Stimulated activated naive CD8-positive, alpha-beta T cell treated with anti-CD3 and anti-CD28 coated beads, Interleukin-15, Interleukin-2, amounts not matched to agents 100 U/mL and 50 U/mL, for 24 hours (primary cell): Measurements from ENCODE around the gene OR5L1.

Source experiments
- ATAC-seq: fragments of 150-1000 bp; cut with Tn5 transposase; one replicate; pipeline ENCODE4 v1.10.0; 2021
- DNase-seq: peaks from one replicate; pipeline ENCODE4 v3.0.0; 2021

OR5L1 gene

GRCh38 chr11:55811067-55811466 is at the start of gene OR5L1:
Gene OR5L1, plus strand, starts transcription at chr11:55811367. Its CDS starts 100 bp downstream, at chr11:55811467.
- no peak for DNase-seq
- no peak for ATAC-seq

- DNase-seq (no peak), ATAC-seq (no peak)
Observed at GRCh38 chr11:55773138-55773537, 38.0 kb upstream of the OR5L1 start, which contains the start of gene OR5D13. Gene OR5D13, plus strand, starts transcription at chr11:55773438. Its CDS starts 0 bp downstream, at chr11:55773438.

GRCh38 chr11:55791606-55792005 is 19.6 kb upstream of the OR5L1 start:
- ATAC-seq (no peak), DNase-seq (no peak)

GRCh38 chr11:55793321-55793720 is 17.8 kb upstream of the OR5L1 start:
- DNase-seq (no peak), ATAC-seq (no peak)

GRCh38 chr11:55795256-55795655 is 15.9 kb upstream of the OR5L1 start, which contains the start of gene OR5D14:
Gene OR5D14, plus strand, starts transcription at chr11:55795556. Its CDS starts 0 bp downstream, at chr11:55795556.
- DNase-seq (no peak), ATAC-seq (no peak)

- ATAC-seq (no peak), DNase-seq (no peak)
Observed at GRCh38 chr11:55806248-55806647, 4.9 kb upstream of the OR5L1 start.

- ATAC-seq: no peak
- DNase-seq: no peak
Observed at GRCh38 chr11:55819330-55819729, 8.2 kb downstream of the OR5L1 start, which contains the start of gene OR5D18. Gene OR5D18, plus strand, starts transcription at chr11:55819630. Its CDS starts 0 bp downstream, at chr11:55819630.

GRCh38 chr11:55826919-55827318 is 15.8 kb downstream of the OR5L1 start, which contains the start of gene OR5L2:
Gene OR5L2, plus strand, starts transcription at chr11:55827219. Its CDS starts 0 bp downstream, at chr11:55827219.
- no peak for ATAC-seq

GRCh38 chr11:55838452-55838851 is 27.3 kb downstream of the OR5L1 start, which contains the start of gene OR5D16:
Gene OR5D16, plus strand, starts transcription at chr11:55838752. Its CDS starts 0 bp downstream, at chr11:55838752.
- ATAC-seq (no peak), DNase-seq (no peak)

More at GRCh38 chr11:55826919-55827318, 15.8 kb downstream of the OR5L1 start, which contains the start of gene OR5L2:
- DNase-seq: no peak

GRCh38 chr11:55847453-55847852 is 36.3 kb downstream of the OR5L1 start:
- ATAC-seq (no peak), DNase-seq (no peak)

- no peak for ATAC-seq
- no peak for DNase-seq
Observed at GRCh38 chr11:55849037-55849436, 37.9 kb downstream of the OR5L1 start.

- ATAC-seq (no peak), DNase-seq (no peak)
Observed at GRCh38 chr11:55852141-55852540, 41.0 kb downstream of the OR5L1 start.

GRCh38 chr11:55854704-55855103 is 43.5 kb downstream of the OR5L1 start:
- ATAC-seq: no peak
- no peak for DNase-seq
